ENCODE measurements around the gene IL13RA2.

Gene IL13RA2, protein sequence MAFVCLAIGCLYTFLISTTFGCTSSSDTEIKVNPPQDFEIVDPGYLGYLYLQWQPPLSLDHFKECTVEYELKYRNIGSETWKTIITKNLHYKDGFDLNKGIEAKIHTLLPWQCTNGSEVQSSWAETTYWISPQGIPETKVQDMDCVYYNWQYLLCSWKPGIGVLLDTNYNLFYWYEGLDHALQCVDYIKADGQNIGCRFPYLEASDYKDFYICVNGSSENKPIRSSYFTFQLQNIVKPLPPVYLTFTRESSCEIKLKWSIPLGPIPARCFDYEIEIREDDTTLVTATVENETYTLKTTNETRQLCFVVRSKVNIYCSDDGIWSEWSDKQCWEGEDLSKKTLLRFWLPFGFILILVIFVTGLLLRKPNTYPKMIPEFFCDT
- total RNA-seq: 0 reads per million in 2 donors

DNA sequence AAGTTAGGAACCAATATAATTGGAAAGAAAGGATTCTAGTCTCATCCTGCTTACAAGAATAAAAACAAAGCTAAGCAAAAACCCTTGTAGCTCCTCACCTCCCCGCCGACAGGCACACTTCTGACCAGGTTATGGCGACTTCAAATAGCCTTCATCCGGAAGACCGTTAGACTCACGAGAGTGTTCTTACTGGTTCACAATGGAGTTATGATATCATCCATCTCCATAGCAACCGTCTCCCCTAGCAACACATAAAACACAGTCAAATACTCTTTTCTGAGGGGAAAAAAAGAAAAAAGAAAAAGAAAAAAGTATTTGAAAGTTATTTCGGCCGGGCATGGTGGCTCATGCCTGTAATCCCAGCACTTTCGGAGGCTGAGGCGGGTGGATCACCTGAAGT is at the start of gene IL13RA2:
TSS of gene IL13RA2 (minus strand) at position 162 of the 400 bp plus-strand sequence. CDS start 347 bp downstream, outside the sequence.
- no peak for DNase-seq

DNA sequence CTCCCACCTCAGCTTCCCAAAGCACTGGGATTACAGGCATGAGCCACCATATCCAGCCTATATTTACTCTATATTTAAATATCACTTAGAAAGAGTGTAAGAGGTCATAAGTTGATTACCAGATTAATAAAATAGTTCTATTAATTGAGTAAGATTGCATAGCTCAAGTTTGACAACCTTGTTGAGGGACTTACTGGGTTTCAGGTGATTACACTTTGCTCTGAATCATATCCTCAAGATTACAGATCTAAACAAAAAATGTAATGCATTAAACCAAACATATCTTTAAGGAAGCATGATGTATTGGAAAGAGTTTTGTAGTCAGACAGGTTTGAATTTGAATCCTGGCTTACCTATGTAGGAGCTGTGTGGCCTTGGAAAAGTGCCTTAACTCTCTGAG is 47.9 kb upstream of the IL13RA2 start:
- no peak for DNase-seq

DNA sequence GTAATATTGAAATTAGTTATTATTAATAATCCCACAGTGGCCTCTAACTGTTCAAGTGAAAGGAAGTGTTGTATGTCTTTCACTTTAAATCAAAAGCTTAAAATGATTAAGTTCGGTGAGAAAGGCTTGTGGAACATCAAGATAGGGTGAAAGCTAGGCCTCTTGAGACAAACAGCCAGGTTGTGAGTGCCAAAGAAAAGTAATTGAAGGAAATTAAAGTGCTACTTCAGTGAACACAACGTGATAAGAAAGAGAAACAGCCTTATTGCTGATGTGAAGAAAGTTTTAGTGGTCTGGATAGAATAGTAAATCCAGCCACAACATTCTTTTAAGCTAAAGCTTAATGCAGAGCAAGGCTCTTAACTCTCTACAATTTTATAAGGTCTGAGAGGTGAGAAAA is 42.6 kb upstream of the IL13RA2 start:
- DNase-seq: no peak

DNA sequence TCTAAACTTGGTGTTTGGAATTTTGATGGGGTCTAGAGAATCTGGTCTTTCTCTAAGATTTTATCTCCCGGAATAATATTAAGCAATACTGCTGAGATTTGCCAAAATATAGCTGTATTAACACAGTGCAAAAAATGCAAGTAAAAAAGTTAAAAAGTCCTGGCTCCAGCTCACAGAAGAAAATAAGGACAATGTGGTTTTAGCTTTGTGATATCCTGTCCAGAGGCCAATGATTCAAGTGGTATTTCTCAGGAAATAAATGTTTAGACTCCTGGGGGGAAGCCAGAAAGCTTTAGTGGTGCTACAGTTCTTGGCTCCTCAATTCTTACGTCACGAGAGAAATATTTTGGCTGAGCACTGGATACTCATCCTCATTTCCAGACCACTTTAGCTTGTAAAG is 40.9 kb upstream of the IL13RA2 start:
- DNase-seq: no peak

DNA sequence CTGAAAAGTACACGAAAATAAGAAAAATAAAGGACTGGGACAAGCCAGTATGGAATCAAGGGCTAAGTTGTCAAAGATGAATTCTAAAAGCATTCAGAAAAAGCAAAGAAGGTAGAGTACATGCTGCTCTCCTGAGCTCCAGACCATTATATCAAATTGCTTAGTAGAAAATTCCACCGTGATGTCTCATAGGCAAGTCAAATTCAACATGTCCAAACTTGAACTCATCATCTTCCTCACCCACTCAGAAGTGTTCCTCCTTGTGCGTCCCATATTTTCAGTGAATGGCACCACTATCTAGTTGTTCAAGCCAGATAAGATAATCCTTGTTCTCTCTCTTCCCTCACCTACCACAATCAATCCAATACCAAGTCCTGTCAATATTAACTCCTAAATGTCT is 37.5 kb upstream of the IL13RA2 start:
- no peak for DNase-seq

DNA sequence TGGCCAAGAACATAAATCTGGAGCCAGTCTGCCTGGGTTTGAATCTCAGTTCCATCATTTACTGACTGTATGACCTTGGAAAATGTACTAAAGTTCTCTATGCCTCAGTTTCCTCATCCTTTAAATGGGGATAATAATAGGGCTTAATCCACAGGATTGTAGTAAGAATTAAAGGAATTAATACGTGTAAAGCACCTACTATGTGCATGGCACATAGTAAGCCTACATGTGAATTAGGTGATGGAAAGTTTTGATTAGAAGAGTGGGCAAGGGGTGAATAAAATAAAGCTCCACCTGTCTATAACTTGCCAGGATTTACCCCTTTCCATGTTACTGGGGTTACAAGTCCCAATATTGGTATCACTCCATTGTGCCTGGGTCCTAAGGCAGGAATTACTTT is 35.8 kb upstream of the IL13RA2 start:
- no peak for DNase-seq

DNA sequence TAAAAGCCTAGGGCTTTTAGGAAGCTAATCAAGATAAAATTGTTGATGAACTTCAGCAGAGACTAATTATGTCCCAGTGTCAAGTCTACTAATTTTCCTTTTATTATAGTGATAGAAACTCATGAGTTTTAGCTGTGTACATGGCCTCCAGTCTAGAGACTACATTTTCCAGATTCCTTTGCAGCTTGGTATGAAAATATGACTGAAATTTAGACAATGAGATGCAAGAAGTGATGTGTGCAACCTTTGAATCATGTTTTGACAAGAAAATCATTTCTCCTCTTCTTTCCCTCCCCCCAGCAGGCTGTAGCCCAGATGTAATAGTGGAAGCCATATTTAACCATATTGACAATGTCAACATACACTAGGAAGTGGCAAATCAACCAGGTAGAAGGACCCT is 30.3 kb upstream of the IL13RA2 start:
- DNase-seq: no peak

DNA sequence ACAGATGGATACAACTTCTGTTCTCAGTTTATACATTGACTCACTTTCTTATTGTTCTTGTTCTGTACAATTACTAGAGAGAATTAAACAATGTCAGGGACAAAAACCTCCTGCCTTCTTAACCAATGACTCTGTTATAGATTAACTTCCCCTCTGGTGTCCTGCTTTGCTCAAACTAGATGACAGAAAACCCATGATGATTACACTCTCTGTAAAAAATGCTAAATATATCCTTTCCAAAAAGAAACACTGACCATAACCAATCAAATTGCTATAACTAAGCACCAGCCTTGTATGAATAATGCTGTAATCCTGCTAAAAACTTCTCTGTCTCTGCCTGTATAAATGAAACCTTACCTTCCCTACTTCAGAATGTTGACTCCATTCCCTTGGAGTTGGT is 29.8 kb upstream of the IL13RA2 start:
- no peak for DNase-seq

DNA sequence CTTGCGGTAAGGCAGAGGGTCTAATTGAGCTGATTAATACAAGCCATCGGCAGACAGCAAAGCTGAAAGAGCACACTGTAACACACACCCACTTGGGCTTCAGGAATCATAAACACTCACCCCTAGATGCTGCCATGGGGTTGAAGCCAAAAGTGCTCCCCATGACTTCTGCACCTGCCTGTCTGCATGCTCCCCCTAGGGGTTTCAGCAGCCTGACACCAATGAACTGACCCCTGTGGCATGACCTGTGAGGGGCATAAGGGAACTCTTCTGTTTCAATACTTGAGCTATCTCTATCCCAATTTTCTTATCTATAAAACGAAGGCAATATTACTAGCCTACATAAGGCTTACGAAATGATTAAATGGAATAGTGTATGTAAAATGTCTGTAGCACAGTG is 23.0 kb upstream of the IL13RA2 start:
- no peak for DNase-seq

DNA sequence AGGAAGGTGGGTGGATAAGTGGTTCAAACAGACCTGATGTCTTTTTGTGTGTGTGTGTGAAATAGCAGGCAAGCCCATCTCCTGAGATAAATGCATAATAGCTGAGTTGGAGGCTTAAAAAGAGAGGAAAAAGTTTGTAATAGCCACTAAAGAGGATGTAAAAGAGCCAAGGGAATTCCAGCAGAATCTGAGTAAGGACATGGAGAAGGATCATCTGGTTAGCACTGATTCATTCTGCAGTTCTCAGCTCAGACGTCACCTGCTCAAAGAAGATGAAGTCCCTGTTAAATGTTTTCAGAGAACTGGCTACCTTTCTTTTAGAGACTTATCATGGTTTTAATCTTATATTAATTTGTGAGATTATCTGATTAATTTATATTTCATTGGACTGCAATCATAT is 21.0 kb upstream of the IL13RA2 start:
- DNase-seq: no peak

DNA sequence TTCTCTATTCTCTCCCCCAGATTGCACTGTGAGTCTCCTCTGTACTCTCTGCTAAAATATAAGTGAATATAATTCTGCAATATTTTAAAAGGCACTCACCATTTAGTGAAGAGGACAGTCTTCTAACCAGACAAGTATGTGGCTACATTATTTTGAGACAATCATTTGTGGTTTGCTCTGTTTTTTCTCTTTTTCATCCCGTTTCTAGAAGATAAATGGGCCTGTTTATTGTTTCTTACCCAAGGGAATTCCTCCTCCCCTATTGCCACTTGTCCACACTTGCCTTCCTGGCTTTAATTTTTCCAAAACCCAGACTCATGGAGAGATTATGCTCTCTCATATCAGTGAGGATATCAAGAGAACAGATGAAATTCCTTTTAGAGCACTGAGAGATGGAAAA is 18.6 kb upstream of the IL13RA2 start:
- no peak for DNase-seq

DNA sequence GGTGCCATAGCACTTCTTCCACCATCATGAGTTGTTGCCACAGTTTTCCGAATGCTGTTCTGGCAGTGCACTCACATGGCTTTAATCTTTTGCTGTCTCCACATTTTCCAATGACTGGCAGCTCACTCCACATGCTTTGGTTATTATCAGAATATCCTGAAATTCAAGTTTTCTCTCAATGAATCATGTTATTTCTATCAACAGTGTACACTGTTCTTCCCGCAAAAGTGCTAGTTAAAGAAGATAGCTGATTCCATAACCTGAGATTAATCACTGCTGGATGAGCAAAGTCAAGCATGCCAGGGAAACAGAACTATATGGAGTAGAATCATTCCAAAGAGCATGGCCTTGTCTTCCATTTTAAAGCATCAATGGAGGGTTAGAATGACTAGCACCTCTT is 14.6 kb upstream of the IL13RA2 start:
- DNase-seq: no peak

DNA sequence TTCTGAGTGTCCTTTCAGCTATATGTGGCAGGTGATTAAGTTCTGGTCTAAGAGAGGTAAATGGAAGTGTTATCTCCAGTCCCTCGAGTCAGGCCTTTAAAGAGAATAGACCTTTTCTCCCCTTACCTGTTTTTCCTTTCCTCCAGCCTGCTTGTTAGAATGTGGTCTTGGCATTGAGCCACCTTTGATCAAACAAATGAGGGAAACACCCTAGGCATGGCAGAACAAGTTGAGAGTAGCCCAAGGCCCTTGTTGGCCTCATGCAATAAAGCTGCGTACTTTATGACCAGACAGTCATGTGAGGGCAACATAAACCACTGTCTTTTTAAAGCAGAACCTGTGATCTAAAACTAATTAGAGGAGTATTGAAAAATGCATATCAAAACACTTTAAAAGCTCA is 13.2 kb upstream of the IL13RA2 start:
- DNase-seq: no peak

DNA sequence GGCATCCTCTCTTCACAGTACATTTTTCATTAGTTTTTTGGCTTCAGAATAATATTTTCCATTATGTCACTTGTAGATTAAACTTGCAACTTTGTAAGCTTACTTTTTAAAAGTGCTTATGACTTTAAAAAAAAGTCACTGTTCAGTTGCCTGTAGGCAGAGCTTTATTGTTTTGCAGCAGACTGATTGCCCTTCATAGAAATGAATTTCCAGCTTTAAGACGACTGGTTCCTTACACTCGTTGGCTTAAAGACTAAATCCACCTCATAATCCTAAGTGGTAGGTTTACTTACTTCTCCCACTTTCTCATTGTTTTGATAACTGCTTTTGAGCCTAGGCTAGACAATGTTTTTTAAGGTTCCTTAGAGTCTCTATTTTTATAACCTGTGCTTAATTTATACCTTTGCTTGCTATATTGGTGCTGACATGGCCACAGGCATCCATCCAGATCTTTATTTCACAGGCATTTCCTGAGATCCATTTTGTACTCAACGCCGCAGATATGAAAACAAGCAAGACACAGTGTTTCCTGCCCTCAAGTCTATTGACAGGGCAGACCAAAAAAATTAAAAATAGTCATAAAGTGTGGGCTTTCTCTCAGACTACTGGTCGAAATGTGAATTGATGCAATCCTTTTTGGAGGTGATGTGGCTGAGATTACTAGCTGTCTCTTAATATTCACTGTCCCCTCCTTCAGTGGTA is 12.6 kb upstream of the IL13RA2 start:
- DNase-seq: no peak

DNA sequence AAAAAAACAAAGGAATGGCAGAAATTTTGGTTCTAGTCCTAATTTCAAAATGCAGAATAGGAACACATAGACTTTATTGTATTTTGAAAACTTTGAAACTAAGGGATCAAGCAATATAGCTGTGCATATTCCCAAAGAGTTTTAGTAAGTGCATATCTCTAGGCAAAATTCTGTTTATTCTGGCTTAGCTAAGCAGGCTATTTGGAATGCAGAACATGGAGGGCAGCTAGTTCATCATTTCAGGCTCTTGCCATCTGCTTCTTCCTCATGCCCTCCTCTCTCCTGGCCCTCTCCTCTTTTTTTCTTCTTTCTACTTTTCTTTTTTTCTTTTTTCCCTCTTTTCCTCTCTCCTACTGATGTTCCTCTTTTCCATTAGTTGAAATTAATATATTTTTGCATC is 12.0 kb upstream of the IL13RA2 start:
- DNase-seq: no peak

DNA sequence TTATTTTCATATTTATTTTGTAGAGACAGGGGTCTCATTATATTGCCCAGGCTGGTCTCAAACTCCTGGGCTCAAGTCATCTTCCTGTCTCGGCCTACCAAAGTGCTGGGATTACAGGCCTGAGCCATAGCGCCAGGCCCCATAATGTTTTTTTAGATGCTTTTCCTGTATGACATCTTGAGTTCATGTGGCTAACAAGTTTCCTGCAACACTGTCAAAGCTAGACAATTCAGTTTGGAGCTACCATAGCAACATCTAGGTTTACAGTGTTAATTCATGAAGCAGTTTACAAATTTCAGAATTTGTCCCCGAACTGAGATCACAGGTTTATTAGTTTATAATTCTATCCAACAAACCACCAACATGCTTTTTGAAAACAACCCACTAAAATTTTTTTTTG is 6.4 kb upstream of the IL13RA2 start:
- no peak for DNase-seq

DNA sequence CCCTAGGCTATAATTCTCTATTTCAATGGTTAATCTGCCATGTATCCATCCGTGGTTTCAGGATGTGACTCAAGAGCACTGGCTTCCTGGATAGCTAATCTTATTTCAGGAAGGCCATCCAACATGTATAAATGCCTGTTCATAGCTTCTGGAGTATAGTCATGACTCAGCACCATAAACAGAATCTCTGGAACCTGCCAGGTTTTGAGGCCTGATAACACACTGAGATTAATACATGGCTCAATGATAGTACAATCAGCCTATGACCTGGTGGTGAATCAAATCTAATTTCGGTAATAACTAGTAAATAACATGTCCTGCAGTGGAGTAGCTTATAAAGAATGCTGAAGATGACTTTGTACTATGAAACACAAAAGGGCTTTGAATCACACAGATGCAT is 5.7 kb upstream of the IL13RA2 start:
- DNase-seq: no peak

DNA sequence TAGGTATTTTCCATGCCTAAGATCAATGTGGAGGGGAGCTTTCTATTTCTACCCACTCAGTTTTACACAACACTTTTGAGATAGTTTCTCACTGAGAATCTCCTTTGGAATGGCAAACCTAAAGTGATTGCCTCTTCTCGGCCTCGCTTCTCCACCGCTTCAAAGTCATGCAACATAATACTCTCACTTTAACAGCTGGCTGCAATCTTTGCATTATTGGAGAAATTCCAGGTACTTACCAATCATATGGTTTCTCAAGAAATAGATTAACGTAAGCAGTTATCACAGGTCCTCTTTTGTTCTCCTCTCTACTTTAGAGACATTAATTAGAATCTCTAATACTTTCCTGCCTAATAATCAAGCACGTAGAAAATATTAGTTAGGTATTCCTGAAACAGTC is 3.7 kb upstream of the IL13RA2 start:
- no peak for DNase-seq

DNA sequence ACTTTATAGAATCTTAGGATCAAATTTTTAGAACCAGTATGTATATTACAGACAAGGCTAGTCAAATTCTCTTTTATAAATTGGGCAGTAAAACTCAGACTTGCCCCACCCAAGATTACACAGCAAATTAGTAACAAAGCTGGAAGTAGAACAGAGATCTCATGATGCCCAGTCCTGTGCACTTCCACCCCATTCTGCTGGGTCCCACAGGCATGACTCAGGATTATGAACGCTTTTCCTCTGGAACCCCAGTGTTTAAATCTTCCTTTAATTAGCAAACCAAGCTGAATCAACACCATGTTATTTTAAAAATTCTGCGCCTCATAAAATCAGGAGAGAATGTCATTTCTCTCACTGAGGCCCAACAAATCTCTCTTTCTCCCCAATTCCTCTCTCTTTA is 1.5 kb upstream of the IL13RA2 start:
- DNase-seq: no peak

DNA sequence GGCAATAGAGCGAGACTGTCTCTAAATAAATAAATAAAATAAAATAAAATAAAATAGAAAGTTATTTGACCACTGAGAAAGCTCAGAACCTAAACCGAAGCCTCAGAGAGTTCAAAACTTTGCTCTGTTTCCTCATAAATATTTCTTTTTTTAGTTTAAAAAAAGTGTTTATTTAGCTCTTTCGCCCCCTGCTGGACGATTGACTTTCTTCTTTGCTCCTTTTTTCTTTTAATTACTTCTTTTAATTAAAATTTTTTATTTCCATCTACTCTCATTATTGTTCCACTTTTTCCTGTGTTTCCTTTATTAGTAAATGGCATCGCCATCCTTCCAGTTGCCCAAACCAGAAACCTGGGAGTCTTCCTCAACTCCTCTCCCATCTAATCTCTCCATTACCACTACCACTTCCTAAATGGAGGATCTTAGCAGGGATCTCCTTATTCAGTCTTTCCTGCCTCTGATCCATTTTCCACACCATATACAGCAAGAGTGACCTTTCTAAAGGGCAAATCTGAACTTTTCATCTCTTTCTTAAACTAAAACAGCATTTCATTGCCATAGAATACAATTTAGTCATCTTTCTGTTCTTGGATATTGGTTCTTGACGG is 728 bp upstream of the IL13RA2 start:
- no peak for DNase-seq

DNA sequence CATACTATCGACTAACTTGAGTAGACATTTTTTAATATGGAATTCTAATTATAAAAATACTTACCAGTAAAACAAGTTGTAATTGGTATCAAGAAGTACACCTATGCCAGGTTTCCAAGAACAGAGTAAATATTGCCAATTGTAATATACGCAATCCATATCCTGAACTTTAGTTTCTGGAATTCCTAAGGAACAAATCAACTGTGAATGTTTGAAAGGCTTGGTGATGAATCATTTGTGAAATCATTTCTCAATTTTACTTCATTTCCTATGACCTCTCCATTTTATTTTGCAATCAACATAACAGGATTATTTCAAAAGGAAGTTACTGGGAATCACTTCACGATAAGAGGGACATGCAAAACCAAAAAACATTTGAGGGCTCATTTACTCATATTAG is 3.7 kb downstream of the IL13RA2 start:
- DNase-seq: no peak

DNA sequence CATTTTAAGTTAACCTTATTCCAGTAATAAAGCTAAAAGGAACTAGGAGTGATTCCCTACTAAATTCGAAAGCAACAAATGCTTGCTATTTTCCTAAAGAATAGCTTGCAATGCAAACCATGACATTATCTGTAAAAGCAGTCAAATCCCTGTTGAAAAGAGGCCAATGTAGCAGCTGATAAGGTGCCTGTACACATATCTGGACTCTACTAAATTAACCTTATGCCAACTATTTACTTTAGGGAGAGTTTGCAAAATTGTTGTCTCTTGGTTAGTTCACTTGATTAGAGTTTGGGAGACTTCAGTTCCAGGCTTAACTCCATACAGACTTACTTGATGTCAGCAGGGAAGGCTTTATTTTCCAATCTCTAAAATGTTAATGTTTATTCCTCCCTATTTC is 6.0 kb downstream of the IL13RA2 start:
- DNase-seq: no peak

DNA sequence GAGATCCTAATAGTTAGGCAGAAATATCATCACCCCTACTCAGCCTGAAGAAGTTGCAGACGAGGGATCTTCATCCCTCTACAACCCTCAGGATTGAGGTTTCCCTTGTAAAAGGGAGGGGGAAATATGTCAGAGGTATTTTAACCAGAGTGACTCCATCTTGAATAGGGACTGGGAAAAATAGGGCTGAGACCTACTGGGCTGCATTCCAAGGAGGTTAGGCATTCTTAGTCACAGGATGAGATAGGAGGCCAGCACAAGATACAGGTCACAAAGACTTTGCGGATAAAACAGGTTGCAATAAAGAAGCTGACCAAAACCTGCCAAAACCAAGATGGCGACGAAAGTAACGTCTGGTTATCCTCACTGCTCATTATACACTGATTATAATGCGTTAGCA is 17.5 kb downstream of the IL13RA2 start:
- DNase-seq: no peak

DNA sequence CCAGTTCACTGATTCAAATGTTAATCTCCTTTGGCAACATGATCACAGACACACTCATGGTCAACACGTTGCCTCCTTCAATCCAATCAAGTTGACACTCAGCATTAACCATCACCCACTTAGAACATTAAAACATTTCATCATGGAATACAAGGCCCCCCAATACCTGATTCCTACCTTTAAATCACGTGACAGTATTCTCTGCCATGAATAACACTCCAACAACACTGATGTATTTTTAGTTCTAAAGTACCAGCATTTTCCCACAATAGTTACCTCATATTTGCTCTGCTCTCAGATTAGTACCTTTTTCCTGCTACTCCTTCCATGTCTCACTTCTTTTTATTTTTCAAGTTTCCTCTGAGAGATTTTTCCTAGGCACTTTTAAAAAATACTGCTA is 19.6 kb downstream of the IL13RA2 start:
- DNase-seq: no peak

Measured in T-helper 9 cell (primary cell).